ENCODE data around the gene C1orf232. TPM values are rescaled to one million over a fixed set of nuclear protein-coding genes. Genes with fewer than 3 reads are reported as not detected.

Gene C1orf232
- total RNA-seq, 2 donors from 2014 or later = not detected

DNA sequence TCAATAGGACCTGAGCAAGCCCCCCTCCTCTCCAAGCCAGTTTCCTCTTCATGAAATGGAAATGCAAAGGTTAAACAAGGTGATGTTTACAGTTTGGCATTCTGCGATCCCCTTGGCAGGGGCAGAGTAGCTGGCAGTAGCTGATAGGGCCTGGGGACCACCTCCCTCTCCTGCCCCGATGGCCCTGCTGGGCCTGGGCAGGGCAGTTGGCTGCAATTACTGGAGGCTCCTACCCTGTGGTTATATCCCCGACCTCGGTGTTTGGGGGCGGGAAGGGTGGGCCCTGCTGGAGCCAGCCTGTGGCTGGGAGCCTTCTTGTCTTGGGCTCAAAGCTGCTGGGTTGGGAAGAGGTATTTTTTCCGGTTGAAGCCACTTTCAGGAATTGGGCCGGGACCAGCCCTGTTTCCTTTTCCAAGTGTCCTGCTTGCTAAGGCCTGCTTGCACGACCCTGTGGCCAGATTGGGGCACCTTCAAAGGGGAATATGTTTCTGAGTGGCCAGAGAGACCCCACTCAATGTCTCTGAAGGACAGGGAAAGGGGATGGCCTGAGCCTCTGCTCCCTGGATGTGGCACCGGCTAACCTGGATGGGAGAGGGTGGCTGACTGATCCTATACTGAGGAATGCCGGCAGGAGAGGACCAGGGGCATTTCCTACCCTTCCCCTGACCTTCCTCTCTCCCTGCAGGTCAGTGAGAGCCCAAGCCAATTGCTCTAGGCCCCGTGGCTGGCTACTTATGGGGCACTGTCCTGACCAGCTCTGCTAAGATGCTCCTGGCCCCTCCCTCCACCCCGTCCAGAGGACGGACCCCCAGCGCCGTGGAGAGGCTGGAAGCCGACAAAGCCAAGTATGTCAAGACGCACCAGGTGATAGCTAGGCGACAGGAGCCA lies 8.0 kb downstream of the C1orf232 start:
- Mint-ChIP-seq H3K4me3 (peak overlapping the region; percentile 47), H3K36me3 (ENCODE audit: low read depth) (no peaks in the 10 kb centered on the region), H3K9me3 (no peaks in the 10 kb centered on the region), H3K4me1 (peaks cover 50% of the 10 kb centered on the region), H3K27me3 (ENCODE audit: insufficient read depth) (peaks cover 69% of the 10 kb centered on the region), H3K27ac (no peak overlapping the region)
- DNase-seq = no peak
- Histone ChIP-seq H3K4me1 (ENCODE audit: control insufficient read depth, insufficient read depth, low read length) (peaks cover 4% of the 10 kb centered on the region), H3K4me3 (ENCODE audit: low read length) (no peak overlapping the region), H3K9ac (ENCODE audit: extremely low read depth, low read length, poor library complexity, severe bottlenecking) (no peak overlapping the region), H3K27me3 (ENCODE audit: control insufficient read depth, insufficient read depth, low read length, poor library complexity, severe bottlenecking) (peaks cover 54% of the 10 kb centered on the region), H3K27ac (ENCODE audit: low read depth, low read length) (no peak overlapping the region), H3K36me3 (ENCODE audit: control insufficient read depth, insufficient read depth, low read length) (no peaks in the 10 kb centered on the region), H3K9me3 (ENCODE audit: control insufficient read depth, low read length) (no peaks in the 10 kb centered on the region)
- TF ChIP-seq, protein P1, sequence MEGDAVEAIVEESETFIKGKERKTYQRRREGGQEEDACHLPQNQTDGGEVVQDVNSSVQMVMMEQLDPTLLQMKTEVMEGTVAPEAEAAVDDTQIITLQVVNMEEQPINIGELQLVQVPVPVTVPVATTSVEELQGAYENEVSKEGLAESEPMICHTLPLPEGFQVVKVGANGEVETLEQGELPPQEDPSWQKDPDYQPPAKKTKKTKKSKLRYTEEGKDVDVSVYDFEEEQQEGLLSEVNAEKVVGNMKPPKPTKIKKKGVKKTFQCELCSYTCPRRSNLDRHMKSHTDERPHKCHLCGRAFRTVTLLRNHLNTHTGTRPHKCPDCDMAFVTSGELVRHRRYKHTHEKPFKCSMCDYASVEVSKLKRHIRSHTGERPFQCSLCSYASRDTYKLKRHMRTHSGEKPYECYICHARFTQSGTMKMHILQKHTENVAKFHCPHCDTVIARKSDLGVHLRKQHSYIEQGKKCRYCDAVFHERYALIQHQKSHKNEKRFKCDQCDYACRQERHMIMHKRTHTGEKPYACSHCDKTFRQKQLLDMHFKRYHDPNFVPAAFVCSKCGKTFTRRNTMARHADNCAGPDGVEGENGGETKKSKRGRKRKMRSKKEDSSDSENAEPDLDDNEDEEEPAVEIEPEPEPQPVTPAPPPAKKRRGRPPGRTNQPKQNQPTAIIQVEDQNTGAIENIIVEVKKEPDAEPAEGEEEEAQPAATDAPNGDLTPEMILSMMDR (conservative IDR thresholded peaks at IDR 0.05) = no peak
- WGBS, 2 experiments (ENCODE audit: insufficient coverage in 1 of 2, insufficient read length in 1 of 2) = 56 to 62% methylated on average over 9 to 18 of the region's 18 CpGs

- no peak overlapping the region for H3K4me3 Mint-ChIP-seq
- WGBS, 2 experiments (ENCODE audit: insufficient coverage in 1 of 2, insufficient read length in 1 of 2) = 30 to 85% methylated on average over 2 to 4 of the region's 4 CpGs
These were observed 9.1 kb downstream of the C1orf232 start for GRCh38 chr1:26159743-26160039.

GRCh38 chr1:26158908-26159742 lies 9.6 kb downstream of the C1orf232 start, which contains the start of gene FAM110D:
Gene FAM110D (plus strand): TSS chr1:26159079. CDS start chr1:26161292, 2,213 bp downstream.
- WGBS, 2 experiments (ENCODE audit: insufficient coverage in 1 of 2, insufficient read length in 1 of 2) = 46 to 67% methylated on average over 1 to 6 of the region's 6 CpGs
- H3K9me3 ChIP-seq (ENCODE audit: control insufficient read depth, low read length) = no peaks in the 10 kb centered on the region
- Mint-ChIP-seq H3K4me3 (peak within 1 kb of the TSS; percentile 41), H3K9me3 (no peaks in the 10 kb centered on the region), H3K27ac (no peak within 1 kb of the TSS), H3K4me1 (peaks cover 48% of the 10 kb centered on the region), H3K27me3 (ENCODE audit: insufficient read depth) (peaks cover 77% of the 10 kb centered on the region), H3K36me3 (ENCODE audit: low read depth) (no peaks in the 10 kb centered on the region)
- H3K27ac ChIP-seq (ENCODE audit: low read depth, low read length) = no peak within 1 kb of the TSS
- no peaks in the 10 kb centered on the region for H3K36me3 ChIP-seq (ENCODE audit: control insufficient read depth, insufficient read depth, low read length)
- no peak within 1 kb of the TSS for H3K9ac ChIP-seq (ENCODE audit: extremely low read depth, low read length, poor library complexity, severe bottlenecking)
- H3K27me3 ChIP-seq (ENCODE audit: control insufficient read depth, insufficient read depth, low read length, poor library complexity, severe bottlenecking) = peaks cover 62% of the 10 kb centered on the region
- DNase-seq = peak; percentile 72
- TF ChIP-seq, protein P1 (conservative IDR thresholded peaks at IDR 0.05) = no peak
- H3K4me1 ChIP-seq (ENCODE audit: control insufficient read depth, insufficient read depth, low read length) = peaks cover 9% of the 10 kb centered on the region
- peak within 1 kb of the TSS; percentile 26 for H3K4me3 ChIP-seq (ENCODE audit: low read length)

More at GRCh38 chr1:26159743-26160039, 9.1 kb downstream of the C1orf232 start:
- H3K4me3 ChIP-seq (ENCODE audit: low read length) = no peak overlapping the region
- H3K27me3 ChIP-seq (ENCODE audit: control insufficient read depth, insufficient read depth, low read length, poor library complexity, severe bottlenecking) = peaks cover 62% of the 10 kb centered on the region
- Mint-ChIP-seq H3K4me1 (peaks cover 50% of the 10 kb centered on the region), H3K27me3 (ENCODE audit: insufficient read depth) (peaks cover 75% of the 10 kb centered on the region), H3K9me3 (no peaks in the 10 kb centered on the region), H3K27ac (no peak overlapping the region), H3K36me3 (ENCODE audit: low read depth) (no peaks in the 10 kb centered on the region)
- H3K4me1 ChIP-seq (ENCODE audit: control insufficient read depth, insufficient read depth, low read length) = peaks cover 9% of the 10 kb centered on the region
- H3K27ac ChIP-seq (ENCODE audit: low read depth, low read length) = no peak overlapping the region
- no peak for DNase-seq
- TF ChIP-seq, protein P1 (conservative IDR thresholded peaks at IDR 0.05) = no peak
- H3K36me3 ChIP-seq (ENCODE audit: control insufficient read depth, insufficient read depth, low read length) = no peaks in the 10 kb centered on the region
- no peak overlapping the region for H3K9ac ChIP-seq (ENCODE audit: extremely low read depth, low read length, poor library complexity, severe bottlenecking)
- H3K9me3 ChIP-seq (ENCODE audit: control insufficient read depth, low read length) = no peaks in the 10 kb centered on the region
